Measurements from ENCODE around the gene PRSS8. TPM values are rescaled to one million over a fixed set of nuclear protein-coding genes. Genes with fewer than 3 reads are reported as not detected.

Gene PRSS8
- polyA plus RNA-seq, 3 donors = 0.15 TPM; not detected in 2

GRCh38 chr16:31111881-31112466, 23.6 kb downstream of the PRSS8 start:
- intact Hi-C loops (cut with micrococcal nuclease) = loop anchor here (2.0 to 10.0 kb wide), 4 partner anchors 31 to 763 kb away; partner anchors contain the start of genes FUS (in 1 of the 2) and ZNF267 (in 1 of the 2)

More at GRCh38 chr16:31111881-31112466, 23.6 kb downstream of the PRSS8 start:
- Histone ChIP-seq H4K20me1 (ENCODE audit: insufficient read depth, low read length) (peaks cover 8% of the 10 kb centered on the region), H3K27ac (ENCODE audit: low read depth in 1 of 2, low read length in 2 of 2) (peak overlapping the region; percentile 89 to 98), H3K27me3 (ENCODE audit: control insufficient read depth in 2 of 2, insufficient read depth in 2 of 2, low read length in 2 of 2) (no peaks in the 10 kb centered on the region), H3K79me2 (ENCODE audit: insufficient read depth, low read length) (peaks cover 55% of the 10 kb centered on the region), H3K36me3 (replicated peaks in 1 of 2; ENCODE audit: control insufficient read depth in 1 of 2, insufficient read depth in 2 of 2, low read length in 2 of 2) (peaks cover 34 to 38% of the 10 kb centered on the region in 2 donors), H3K4me1 (ENCODE audit: control insufficient read depth in 1 of 2, insufficient read depth in 2 of 2, low read length in 2 of 2) (peaks cover 69 to 84% of the 10 kb centered on the region in 2 donors), H3K4me3 (replicated peaks in 1 of 3; ENCODE audit: low read depth in 2 of 3, low read length in 3 of 3) (peak overlapping the region in 1 of 3 experiments; percentile 61), H3K4me2 (replicated peaks; ENCODE audit: extremely low read depth, low read length, poor library complexity, severe bottlenecking) (peak overlapping the region; percentile 64), H3K9ac (ENCODE audit: insufficient read depth, low read length, poor library complexity, severe bottlenecking) (no peak overlapping the region), H2AFZ (ENCODE audit: insufficient read depth, low read depth, low read length, poor library complexity, severe bottlenecking) (no peak overlapping the region), H3K9me3 (replicated peaks in 1 of 2; ENCODE audit: control insufficient read depth in 1 of 2, insufficient read depth in 1 of 2, low read length in 2 of 2) (no peaks in the 10 kb centered on the region)
- H3K4me1 Mint-ChIP-seq = peaks cover 68% of the 10 kb centered on the region
- H3K9me3 Mint-ChIP-seq = peaks cover 0 to 1% (median 0%) of the 10 kb centered on the region in 7 donors
- 97% methylated on average over 22 of the region's 23 CpGs for WGBS (ENCODE audit: insufficient coverage)
- DNase-seq = peak in 1 of 3 donors; percentile 14
- peaks cover 0 to 3% (median 0%) of the 10 kb centered on the region in 3 donors for H3K27me3 Mint-ChIP-seq (ENCODE audit: low read depth in 3 of 3)
- no peak overlapping the region for H3K4me3 Mint-ChIP-seq
- TF ChIP-seq CTCF (IDR thresholded peaks at IDR 0.05) = no peak
- peaks cover 36 to 42% of the 10 kb centered on the region in 2 donors for H3K36me3 Mint-ChIP-seq
- H3K27ac Mint-ChIP-seq = peak overlapping the region; percentile 94 to 100 (median 98)
